ENCODE data around the gene TEKT2.

The TEKT2 gene

DNA sequence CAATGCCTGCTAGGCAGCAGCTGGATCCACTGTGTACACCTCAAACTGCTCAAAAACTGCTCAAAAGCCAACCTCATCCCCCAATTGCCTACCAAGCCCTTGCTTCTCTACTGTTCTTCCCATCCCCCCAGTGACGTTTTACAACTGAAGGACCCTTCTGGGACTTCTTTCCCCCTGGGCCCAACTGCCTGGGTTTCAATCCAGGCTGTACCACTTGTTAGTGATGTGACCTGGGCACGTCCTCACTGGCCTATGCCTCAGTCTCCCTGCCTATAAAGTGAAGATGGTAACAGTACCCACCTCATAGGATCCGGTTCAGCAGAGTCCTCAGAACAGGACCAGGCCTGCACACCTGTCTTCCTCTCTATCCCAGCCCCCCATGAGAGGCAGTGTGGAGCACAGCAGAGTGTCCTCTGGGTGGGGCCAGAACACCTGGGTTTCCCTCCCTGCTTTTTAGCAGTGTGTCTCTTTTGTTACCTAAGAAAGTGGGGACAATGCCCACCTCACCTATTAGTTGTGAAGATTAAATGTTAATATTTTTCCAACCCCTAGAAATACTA lies 1.9 kb upstream of the TEKT2 start:
- TF ChIP-seq, protein P1, sequence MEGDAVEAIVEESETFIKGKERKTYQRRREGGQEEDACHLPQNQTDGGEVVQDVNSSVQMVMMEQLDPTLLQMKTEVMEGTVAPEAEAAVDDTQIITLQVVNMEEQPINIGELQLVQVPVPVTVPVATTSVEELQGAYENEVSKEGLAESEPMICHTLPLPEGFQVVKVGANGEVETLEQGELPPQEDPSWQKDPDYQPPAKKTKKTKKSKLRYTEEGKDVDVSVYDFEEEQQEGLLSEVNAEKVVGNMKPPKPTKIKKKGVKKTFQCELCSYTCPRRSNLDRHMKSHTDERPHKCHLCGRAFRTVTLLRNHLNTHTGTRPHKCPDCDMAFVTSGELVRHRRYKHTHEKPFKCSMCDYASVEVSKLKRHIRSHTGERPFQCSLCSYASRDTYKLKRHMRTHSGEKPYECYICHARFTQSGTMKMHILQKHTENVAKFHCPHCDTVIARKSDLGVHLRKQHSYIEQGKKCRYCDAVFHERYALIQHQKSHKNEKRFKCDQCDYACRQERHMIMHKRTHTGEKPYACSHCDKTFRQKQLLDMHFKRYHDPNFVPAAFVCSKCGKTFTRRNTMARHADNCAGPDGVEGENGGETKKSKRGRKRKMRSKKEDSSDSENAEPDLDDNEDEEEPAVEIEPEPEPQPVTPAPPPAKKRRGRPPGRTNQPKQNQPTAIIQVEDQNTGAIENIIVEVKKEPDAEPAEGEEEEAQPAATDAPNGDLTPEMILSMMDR (IDR thresholded peaks at IDR 0.05; ENCODE audit: insufficient read depth, low read depth, low read length, missing control alignments) = peak; percentile 6
- DNase-seq (ENCODE audit: low read depth) = no peak
- H3K4me3 ChIP-seq (ENCODE audit: low read length) = no peak overlapping the region

DNA sequence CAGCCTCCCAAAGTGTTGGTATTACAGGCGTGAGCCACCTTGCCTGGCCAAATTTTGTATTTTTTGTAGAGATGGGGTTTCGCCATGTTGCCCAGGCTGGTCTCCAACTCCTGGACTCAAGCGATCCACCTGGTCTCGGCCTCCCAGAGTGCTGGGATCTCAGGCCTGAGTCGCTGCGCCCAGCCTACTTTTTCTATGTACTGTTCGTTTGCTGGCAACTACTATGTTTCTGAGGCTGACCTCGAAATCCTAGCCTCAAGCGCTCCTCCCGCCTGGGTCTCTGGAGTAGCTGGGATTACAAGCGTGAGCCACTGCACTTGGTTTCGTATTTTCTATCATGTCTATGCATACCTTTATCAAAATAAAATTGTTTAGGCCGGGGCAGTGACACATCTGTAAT lies 675 bp upstream of the TEKT2 start:
- no peak for DNase-seq (ENCODE audit: low read depth)
- H3K4me3 ChIP-seq (ENCODE audit: low read length) = no peak overlapping the region

DNA sequence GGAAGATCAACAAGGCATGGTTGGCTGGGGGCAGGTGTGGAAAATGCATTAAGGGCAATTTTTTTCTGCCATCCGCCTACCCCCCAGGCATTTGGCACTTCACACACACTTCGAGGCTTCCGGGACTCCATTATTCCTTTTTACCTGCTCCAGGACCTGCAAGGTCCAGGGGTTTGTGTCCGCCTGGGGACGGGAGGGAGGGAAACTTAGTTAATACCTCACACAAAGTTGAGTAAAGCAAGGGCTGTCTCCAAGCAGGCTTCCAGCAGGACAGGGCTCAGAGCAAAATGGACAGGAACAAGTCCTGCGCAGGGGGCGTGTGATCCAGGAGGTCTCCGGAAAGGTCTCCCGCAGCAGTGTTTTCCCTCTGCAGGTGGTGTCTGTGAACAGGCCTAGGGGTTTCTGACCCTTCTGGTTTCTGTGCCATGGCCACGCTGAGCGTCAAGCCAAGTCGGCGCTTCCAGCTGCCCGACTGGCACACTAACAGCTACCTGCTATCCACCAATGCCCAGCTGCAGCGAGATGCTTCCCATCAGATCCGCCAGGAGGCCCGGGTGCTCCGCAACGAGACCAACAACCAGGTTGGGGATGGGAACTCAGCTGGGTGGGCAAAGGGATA lies 712 bp downstream of the TEKT2 start:
- peak overlapping the region; percentile 44 for H3K4me3 ChIP-seq (ENCODE audit: low read length)
- no peak for DNase-seq (ENCODE audit: low read depth)
- TF ChIP-seq, protein P1 (IDR thresholded peaks at IDR 0.05; ENCODE audit: insufficient read depth, low read depth, low read length, missing control alignments) = no peak

More for the DNA sequence above, 675 bp upstream of the TEKT2 start:
- TF ChIP-seq, protein P1 (IDR thresholded peaks at IDR 0.05; ENCODE audit: insufficient read depth, low read depth, low read length, missing control alignments) = no peak

DNA sequence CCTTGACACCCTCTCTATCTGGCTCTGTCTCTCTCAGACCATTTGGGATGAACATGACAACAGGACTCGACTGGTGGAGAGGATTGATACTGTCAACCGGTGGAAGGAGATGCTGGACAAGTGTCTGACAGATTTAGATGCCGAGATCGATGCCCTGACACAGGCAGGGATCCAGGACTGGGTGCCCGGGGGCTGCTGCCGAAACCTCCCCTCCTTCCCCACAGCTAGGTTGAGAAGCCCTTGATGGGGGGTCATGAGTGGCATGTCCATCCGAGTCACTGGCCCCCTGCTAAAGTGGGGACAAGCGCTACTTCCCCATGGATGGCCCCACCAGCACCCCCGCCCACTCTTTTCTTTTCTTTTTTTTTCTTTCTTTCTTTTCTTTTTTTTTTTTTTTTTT lies 1.2 kb downstream of the TEKT2 start:
- no peak overlapping the region for H3K4me3 ChIP-seq (ENCODE audit: low read length)
- TF ChIP-seq, protein P1 (IDR thresholded peaks at IDR 0.05; ENCODE audit: insufficient read depth, low read depth, low read length, missing control alignments) = no peak
- no peak for DNase-seq (ENCODE audit: low read depth)

DNA sequence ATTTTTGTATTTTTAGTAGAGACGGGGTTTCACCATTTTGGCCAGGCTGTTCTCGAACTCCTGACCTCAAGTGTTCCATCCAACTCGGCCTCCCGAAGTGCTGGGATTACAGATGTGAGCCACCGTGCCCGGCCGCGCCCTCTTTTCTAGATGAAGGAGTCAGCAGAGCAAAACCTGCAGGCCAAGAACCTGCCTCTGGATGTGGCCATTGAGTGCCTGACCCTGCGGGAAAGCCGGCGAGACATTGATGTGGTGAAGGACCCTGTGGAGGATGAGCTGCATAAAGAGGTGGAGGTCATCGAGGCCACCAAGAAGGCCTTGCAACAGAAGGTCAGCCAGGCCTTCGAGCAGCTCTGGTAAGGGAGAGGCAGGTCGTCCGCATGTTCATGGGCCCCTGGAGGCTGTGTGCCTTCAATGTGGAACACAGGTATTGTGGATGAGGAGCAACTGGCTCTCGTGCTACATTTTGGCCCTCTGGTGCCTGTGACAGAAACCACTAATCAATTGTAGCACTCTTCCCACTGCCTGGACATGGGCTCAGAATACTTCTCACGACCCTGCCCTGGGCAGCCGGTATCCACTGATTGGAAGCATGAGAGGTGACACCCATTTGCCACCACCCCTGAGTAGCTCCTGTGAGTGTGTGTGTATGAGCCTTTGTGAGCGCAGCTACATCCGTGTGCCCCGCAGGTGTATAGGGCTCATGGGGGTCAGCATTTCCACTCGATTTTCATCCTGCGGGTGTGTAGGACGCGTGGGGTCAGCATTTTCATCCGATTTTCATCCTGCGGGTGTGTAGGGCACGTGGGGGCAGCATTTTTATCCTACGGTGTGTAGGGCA lies 2.0 kb downstream of the TEKT2 start:
- H3K4me3 ChIP-seq (ENCODE audit: low read length) = no peak overlapping the region
- TF ChIP-seq, protein P1 (IDR thresholded peaks at IDR 0.05; ENCODE audit: insufficient read depth, low read depth, low read length, missing control alignments) = no peak
- no peak for DNase-seq (ENCODE audit: low read depth)

DNA sequence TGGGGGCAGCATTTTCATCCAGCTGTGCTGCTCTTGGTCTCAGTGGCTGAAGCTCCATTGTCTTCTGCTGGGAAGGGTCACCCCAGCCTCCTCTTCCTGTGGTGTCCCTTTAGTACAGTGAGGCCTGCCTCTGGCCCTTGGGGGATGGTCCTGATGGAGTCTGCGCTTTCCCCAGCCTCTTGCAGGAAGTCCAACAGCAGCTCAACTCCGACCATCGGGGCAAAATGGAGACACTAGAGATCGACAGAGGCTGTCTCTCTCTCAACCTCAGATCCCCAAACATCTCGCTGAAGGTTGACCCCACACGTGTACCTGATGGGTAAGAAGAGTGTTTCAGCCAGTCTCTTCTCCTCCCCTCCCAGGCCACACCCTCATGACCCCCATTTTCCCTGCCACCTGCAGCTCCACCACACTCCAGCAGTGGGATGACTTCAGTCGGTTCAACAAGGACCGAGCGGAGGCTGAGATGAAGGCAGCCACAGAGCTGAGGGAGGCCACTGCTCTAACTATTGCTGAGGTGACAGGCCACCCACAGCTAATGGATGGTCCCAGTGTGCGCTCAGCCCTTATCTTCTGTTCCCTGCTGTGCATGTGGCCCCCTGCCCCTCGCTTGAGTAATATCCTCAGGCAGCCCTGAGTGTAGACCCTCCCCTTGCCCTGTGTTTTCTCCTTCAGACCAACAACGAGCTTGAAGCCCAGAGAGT lies 2.8 kb downstream of the TEKT2 start:
- TF ChIP-seq, protein P1 (IDR thresholded peaks at IDR 0.05; ENCODE audit: insufficient read depth, low read depth, low read length, missing control alignments) = no peak
- no peak for DNase-seq (ENCODE audit: low read depth)
- H3K4me3 ChIP-seq (ENCODE audit: low read length) = no peak overlapping the region

Data from epithelial cell of esophagus (primary cell).